Measurements from ENCODE around the gene PGAP3. TPM values are rescaled to one million over a fixed set of nuclear protein-coding genes. Genes with fewer than 3 reads are reported as not detected.

PGAP3 gene
- total and polyA plus RNA-seq, 5 donors = 12.9 to 24.0 (median 14.7) TPM

- no peaks in the 10 kb centered on the region for H3K4me1 ChIP-seq (ENCODE audit: control insufficient read depth, insufficient read depth, low read length)
- H3K9me3 ChIP-seq (ENCODE audit: control insufficient read depth, low read length) = no peaks in the 10 kb centered on the region
- intact Hi-C loops (cut with DNase I) = no loop called here
- H3K27ac ChIP-seq (ENCODE audit: low read length) = no peak overlapping the region
- no peaks in the 10 kb centered on the region for H3K27me3 ChIP-seq (ENCODE audit: control insufficient read depth, insufficient read depth)
- 84% methylated on average over 5 of the region's 5 CpGs for WGBS
- no peak for DNase-seq
- ATAC-seq = no peak
- H3K4me3 ChIP-seq (ENCODE audit: low read length) = no peak overlapping the region
These were observed 6.7 kb upstream of the PGAP3 start for GRCh38 chr17:39694593-39694992.

DNA sequence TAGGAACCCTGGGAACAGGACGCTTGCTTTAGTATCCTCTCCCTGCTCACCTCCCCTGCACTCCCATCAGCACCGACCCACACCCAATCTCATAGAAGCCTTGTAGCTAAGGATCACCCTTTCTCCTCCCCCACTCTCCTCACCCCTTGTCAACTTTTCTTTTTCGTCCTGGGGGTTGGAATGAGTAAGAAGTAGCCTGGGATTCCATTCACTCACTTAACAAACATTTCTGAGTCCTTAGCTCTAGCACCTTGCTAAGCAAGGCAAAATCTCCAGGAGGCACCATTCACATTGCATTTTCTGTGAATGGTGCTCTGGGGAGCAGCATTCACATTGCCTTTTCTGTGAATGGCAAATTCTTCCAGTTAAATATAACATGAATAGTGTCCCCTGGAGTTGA is 1.1 kb upstream of the PGAP3 start:
- no peak overlapping the region for H3K27ac ChIP-seq (ENCODE audit: low read length)
- no peaks in the 10 kb centered on the region for H3K4me1 ChIP-seq (ENCODE audit: control insufficient read depth, insufficient read depth, low read length)
- ATAC-seq (no peak), DNase-seq (no peak)
- no peak overlapping the region for H3K4me3 ChIP-seq (ENCODE audit: low read length)
- H3K27me3 ChIP-seq (ENCODE audit: control insufficient read depth, insufficient read depth) = no peaks in the 10 kb centered on the region
- 42% methylated on average over 3 of the region's 3 CpGs for WGBS
- intact Hi-C loops (cut with DNase I) = no loop called here
- no peaks in the 10 kb centered on the region for H3K9me3 ChIP-seq (ENCODE audit: control insufficient read depth, low read length)

DNA sequence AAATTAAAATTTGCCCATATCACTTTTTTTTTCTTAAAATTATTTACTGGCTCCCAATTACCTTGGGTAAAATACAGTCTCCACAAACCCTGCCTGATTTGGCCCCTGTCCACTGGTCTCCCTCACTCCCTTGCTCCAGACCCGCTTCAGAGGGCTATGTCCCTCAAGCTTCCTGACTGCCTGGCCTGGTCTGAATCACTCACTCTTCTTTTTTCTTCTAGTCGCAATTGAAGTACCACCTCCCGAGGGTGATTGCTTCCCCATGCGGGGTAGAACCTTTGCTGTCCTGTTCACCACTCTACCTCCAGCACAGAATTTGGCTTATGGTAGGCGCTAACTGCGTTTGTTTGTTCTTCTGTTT is 598 bp upstream of the PGAP3 start:
- Histone ChIP-seq H3K27ac (ENCODE audit: low read length) (peak overlapping the region; percentile 100), H3K27me3 (ENCODE audit: control insufficient read depth, insufficient read depth) (no peaks in the 10 kb centered on the region), H3K4me1 (ENCODE audit: control insufficient read depth, insufficient read depth, low read length) (no peaks in the 10 kb centered on the region), H3K4me3 (ENCODE audit: low read length) (peak overlapping the region; percentile 96), H3K9me3 (ENCODE audit: control insufficient read depth, low read length) (no peaks in the 10 kb centered on the region)
- intact Hi-C loops (cut with DNase I) = no loop called here
- DNase-seq = no peak
- WGBS = 11% methylated on average over 6 of the region's 6 CpGs
- ATAC-seq = peak in 1 of 2 donors; percentile 4

DNA sequence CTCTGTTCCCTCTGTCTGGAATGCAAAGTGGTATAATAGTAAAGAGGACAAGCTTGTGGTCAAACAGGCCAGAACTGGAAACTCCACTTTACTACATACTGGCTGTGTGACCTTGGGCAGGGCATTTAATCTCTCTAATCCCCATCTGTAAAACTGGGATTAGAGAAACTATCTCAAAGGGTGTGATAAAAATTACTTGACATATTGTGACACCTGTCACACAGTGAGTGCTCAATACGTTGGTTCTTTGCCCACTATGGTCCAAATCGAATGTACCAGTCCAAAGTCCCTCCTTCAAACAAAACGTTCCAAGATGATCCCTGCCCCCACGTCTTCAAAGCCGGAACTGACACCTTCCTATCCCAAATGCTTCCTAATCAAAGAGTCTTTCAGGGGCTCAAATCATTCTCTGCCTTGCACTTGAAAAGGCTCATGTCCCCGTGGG is 734 bp downstream of the PGAP3 start:
- Histone ChIP-seq H3K4me3 (ENCODE audit: low read length) (peak overlapping the region; percentile 96), H3K4me1 (ENCODE audit: control insufficient read depth, insufficient read depth, low read length) (no peaks in the 10 kb centered on the region), H3K9me3 (ENCODE audit: control insufficient read depth, low read length) (no peaks in the 10 kb centered on the region), H3K27me3 (ENCODE audit: control insufficient read depth, insufficient read depth) (no peaks in the 10 kb centered on the region), H3K27ac (ENCODE audit: low read length) (no peak overlapping the region)
- ATAC-seq = no peak
- 59% methylated on average over 6 of the region's 6 CpGs for WGBS
- intact Hi-C loops (cut with DNase I) = no loop called here
- DNase-seq = no peak

DNA sequence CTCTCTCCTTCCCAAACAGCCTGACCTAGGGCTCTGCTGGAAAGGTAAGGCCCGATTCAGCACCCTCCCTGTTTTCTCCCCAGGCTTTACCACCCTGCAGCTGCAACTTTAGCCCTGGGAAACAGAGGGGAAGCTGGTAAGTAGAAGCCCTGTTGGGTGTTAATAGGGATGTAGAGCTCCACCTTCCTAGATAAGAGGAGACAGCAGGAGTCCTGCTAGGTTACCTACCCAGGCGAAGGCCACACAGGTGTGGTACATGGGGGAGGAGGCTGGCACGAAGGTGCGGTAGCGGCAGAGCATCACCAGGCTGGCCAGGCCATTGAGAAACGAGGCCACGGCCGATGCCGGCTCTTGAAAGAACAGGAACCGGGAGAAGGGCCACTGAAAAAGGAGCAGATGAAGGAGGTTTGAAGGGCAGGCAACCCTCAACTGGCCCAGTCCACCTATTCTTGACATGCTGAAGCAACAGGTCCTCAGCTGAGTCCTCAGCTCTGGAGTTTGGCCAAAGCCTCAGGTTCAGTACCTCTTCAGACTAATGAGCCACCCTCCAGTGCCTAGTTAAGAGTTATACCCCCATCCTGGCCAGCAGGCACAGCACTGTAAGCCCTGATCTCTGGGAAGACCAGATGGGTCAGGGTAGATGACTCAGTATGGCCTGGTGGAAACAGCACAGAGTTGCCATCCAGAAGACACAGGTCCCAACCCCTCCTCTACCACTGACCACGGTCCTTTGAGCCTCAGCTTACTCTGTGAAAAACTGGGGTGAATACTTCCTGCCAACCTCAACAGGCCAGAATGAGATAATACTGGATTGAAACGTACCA is 3.3 kb downstream of the PGAP3 start:
- Histone ChIP-seq H3K27ac (ENCODE audit: low read length) (no peak overlapping the region), H3K27me3 (ENCODE audit: control insufficient read depth, insufficient read depth) (no peaks in the 10 kb centered on the region), H3K4me1 (ENCODE audit: control insufficient read depth, insufficient read depth, low read length) (no peaks in the 10 kb centered on the region), H3K9me3 (ENCODE audit: control insufficient read depth, low read length) (no peaks in the 10 kb centered on the region), H3K4me3 (ENCODE audit: low read length) (no peak overlapping the region)
- peak; percentile 2 to 41 (median 38) for DNase-seq
- WGBS = 91% methylated on average over 12 of the region's 12 CpGs
- no peak for ATAC-seq
- intact Hi-C loops (cut with DNase I) = no loop called here

GRCh38 chr17:39683295-39683939 is 4.4 kb downstream of the PGAP3 start:
- WGBS = 89% methylated on average over 9 of the region's 9 CpGs
- H3K27me3 ChIP-seq (ENCODE audit: control insufficient read depth, insufficient read depth) = no peaks in the 10 kb centered on the region
- intact Hi-C loops (cut with DNase I) = no loop called here
- no peak for ATAC-seq
- peaks cover 2% of the 10 kb centered on the region for H3K4me1 ChIP-seq (ENCODE audit: control insufficient read depth, insufficient read depth, low read length)
- no peak overlapping the region for H3K4me3 ChIP-seq (ENCODE audit: low read length)
- DNase-seq = peak in 1 of 3 donors; percentile 11
- no peaks in the 10 kb centered on the region for H3K9me3 ChIP-seq (ENCODE audit: control insufficient read depth, low read length)
- no peak overlapping the region for H3K27ac ChIP-seq (ENCODE audit: low read length)

GRCh38 chr17:39679521-39680192 is 8.2 kb downstream of the PGAP3 start:
- WGBS = 56% methylated on average over 12 of the region's 12 CpGs
- H3K4me1 ChIP-seq (ENCODE audit: control insufficient read depth, insufficient read depth, low read length) = peaks cover 22% of the 10 kb centered on the region

DNA sequence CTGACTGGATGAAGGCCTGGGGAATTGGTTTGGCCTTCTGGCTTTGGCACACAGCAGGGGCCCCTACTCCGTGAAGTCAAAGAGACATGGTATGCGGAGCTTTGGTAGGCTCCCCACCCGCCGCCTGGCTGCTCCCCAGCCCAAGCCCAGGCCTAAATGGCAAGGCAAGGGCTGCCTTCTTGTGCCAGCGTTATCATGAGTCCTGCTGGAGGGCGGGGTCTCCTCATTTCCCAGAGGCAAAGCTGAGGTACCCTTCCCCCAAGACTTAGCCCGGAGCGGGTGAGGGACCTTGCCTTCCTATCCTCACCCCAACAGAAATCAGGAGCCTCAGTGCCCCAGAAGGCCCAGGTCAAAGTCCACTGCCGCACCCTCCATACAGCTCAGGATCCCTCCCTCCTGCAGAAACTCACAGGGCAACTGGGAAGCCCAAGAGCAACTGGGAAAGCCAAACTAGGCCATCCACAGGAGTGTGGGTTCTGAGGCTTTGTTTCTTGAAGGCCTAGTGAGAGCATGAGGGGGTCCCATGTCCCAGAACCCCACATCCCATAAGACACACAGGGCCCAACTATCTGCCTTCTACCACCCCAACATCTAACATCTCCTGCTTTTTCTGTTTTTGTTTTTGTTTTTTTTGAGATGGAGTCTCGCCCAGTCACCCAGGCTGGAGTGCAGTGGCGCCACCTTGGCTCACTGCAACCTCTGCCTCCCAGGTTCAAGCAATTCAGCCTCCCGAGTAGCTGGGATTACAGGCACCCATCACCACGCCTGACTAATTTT is 9.3 kb downstream of the PGAP3 start:
- peak in 2 of 3 donors; percentile 34 to 55 for DNase-seq
- peak overlapping the region; percentile 84 for H3K27ac ChIP-seq (ENCODE audit: low read length)
- intact Hi-C loops (cut with DNase I) = loop anchor here in 1 of 4 donors (10.0 kb wide), 1 partner anchor 54 kb away; the partner anchor contains the start of gene PPP1R1B

More at GRCh38 chr17:39679521-39680192, 8.2 kb downstream of the PGAP3 start:
- Histone ChIP-seq H3K27me3 (ENCODE audit: control insufficient read depth, insufficient read depth) (no peaks in the 10 kb centered on the region), H3K9me3 (ENCODE audit: control insufficient read depth, low read length) (no peaks in the 10 kb centered on the region), H3K4me3 (ENCODE audit: low read length) (no peak overlapping the region), H3K27ac (ENCODE audit: low read length) (peak overlapping the region; percentile 84)
- ATAC-seq = peak; percentile 34 to 44
- intact Hi-C loops (cut with DNase I) = loop anchor here in 1 of 4 donors (10.0 kb wide), 1 partner anchor 55 kb away; the partner anchor contains the start of gene PPP1R1B
- peak; percentile 38 to 72 (median 53) for DNase-seq

GRCh38 chr17:39677542-39678339 is 10.1 kb downstream of the PGAP3 start:
- intact Hi-C loops (cut with DNase I) = loop anchor here in 1 of 4 donors (10.0 kb wide), 1 partner anchor 53 kb away; the partner anchor contains the start of gene PPP1R1B
- Histone ChIP-seq H3K27ac (ENCODE audit: low read length) (peak overlapping the region; percentile 91), H3K4me3 (ENCODE audit: low read length) (no peak overlapping the region), H3K9me3 (ENCODE audit: control insufficient read depth, low read length) (no peaks in the 10 kb centered on the region), H3K27me3 (ENCODE audit: control insufficient read depth, insufficient read depth) (no peaks in the 10 kb centered on the region), H3K4me1 (ENCODE audit: control insufficient read depth, insufficient read depth, low read length) (peaks cover 22% of the 10 kb centered on the region)
- ATAC-seq (peak; percentile 62 to 65), DNase-seq (peak; percentile 73 to 92 (median 87))
- 41% methylated on average over 13 of the region's 13 CpGs for WGBS

More for the DNA sequence above, 9.3 kb downstream of the PGAP3 start:
- Histone ChIP-seq H3K27me3 (ENCODE audit: control insufficient read depth, insufficient read depth) (no peaks in the 10 kb centered on the region), H3K9me3 (ENCODE audit: control insufficient read depth, low read length) (no peaks in the 10 kb centered on the region), H3K4me3 (ENCODE audit: low read length) (no peak overlapping the region), H3K4me1 (ENCODE audit: control insufficient read depth, insufficient read depth, low read length) (peaks cover 22% of the 10 kb centered on the region)
- ATAC-seq = no peak
- 79% methylated on average over 13 of the region's 13 CpGs for WGBS

All from right cardiac atrium (tissue), 5 donors.